Stimulated activated naive CD4-positive, alpha-beta T cell treated with Interleukin-2 at 50 U/mL for 16 hours (primary cell): Measurements from ENCODE around the gene EXOC4.

Source experiments
- DNase-seq: peaks from one replicate; lab custom pipeline; 2025; lab: John Stamatoyannopoulos, UW

Gene EXOC4

GRCh38 chr7:133572843-133573242, 320.0 kb downstream of the EXOC4 start:
- DNase-seq = no peak

DNA sequence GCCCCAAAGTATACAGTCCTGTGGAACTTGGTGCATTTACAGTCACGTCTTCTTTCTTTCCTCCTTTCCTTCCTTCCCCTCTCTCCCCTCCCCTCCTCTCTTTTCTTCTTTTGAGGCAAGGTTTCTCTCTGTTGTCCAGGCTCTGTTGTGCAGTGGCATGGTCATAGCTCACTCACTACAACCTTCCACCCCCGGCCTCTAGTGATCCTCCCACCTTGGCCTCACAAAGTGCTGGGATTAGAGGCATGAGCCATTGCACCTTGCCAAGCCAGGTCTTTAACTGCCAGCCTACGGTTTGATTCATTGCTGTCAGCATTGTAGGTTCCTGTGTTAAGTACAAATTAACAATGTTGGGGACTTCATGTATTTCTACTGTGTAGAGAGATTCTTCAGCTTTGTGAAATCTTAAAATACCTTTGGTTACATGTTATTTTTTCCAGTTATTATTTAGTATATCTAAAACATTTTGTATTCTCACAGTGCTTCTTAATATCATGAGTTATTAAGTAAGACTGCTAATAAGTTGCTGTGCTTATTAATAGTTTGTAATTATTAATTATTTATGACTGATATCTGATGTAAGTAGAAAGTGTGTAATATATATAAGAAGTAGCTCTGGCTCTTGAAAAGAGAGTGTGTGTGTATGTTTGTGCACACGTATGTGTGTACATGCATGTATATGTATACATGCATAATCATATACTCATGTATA, 320.8 kb downstream of the EXOC4 start:
- no peak for DNase-seq

DNA sequence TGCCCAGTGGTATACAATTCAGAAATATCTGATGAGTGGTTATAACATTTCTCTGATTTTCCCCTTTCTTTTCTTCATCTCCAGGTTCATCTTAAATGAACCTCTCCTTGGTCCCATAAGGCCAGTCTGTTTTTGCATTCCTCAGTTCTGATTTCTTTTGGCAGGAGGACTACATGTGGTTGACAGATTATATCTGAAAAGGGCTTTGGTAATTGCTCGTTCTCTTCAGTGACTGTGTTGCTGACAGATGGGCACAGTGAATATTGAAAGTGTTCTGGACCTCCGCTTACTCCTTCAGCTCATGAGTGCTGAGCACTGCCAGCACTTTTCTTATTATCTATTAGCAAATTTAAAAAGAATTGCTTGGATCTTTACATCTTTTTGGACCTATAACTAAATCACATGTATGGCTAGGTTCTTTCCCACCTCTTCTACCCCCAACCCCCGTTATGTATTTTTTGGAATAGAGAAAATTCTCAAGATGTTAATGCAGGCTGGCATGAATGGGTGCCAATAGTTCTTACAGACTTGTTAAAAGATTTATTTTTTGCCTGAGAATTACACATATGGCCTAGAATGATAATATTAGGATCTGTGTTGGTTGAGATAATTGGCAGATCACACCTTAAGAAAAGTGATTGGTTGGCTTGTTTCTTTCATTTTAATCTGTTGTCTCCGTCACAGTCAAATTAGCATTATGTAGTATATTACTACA, 323.0 kb downstream of the EXOC4 start:
- DNase-seq = no peak

GRCh38 chr7:133576612-133577168, 323.8 kb downstream of the EXOC4 start:
- no peak for DNase-seq

GRCh38 chr7:133582766-133583523, 330.1 kb downstream of the EXOC4 start:
- DNase-seq = no peak

DNA sequence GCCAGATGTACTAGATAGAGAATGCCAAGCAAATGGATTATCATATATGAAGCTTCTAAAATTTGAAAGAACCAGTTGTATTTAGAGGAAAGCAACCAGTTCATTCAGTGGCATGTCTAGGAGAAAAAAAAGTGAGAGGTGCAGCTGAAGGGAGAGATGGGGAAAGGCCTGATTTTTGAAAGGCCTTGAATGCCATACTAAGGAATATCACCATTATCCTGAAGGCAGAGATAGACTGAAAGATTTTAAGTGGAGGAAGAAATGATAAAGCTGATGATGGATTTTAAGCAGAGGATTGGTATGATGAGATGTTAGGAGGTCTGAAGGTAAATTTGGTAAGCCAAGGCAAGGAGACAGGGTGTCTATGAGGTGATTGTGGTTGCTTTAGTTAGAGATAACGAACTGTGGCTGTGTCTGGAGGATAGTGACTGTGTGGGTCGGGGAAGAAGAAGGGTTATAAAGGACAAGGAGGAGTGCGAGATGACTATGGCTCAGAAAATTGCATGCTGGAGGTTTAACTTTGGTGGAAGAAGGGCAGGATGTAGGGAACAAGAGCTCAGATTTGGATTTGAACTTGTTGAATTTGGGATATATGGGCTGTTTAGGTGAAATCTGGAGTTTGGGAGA, 330.8 kb downstream of the EXOC4 start:
- no peak for DNase-seq

DNA sequence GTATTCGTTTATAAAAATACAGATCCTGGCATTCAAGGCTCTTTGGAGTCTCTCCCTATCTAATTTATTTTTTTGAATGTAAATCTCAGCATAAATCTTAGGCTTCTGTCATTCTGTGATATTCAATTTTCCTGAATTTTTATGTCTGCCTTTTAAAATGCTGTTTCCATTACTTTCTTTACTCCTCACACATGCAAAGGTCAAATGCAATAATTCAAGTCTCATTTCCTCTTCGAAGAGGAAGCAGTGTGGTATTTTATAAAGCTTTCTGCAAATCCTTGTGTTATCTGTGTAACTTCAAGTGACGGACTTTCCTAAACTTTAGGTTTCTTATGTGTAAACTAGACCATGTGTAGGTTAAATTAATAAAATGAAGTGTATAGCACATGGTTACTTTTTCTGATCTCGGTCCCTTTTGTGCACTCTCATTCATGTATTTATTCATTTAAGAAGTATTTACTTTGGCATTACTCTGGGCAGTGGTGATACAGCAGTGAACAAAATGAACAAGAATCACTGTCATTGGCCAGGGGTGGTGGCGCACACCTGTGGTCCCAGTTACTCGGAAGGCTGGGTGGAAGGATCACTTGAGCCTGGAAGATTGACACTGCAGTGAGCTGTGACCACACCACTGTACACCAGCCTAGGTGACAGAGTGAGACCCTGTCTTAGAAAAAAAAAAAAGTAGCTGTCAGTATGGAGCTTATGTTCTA, 332.2 kb downstream of the EXOC4 start:
- DNase-seq = no peak

- no peak for DNase-seq
Measured at GRCh38 chr7:133586253-133586652, 333.4 kb downstream of the EXOC4 start.

DNA sequence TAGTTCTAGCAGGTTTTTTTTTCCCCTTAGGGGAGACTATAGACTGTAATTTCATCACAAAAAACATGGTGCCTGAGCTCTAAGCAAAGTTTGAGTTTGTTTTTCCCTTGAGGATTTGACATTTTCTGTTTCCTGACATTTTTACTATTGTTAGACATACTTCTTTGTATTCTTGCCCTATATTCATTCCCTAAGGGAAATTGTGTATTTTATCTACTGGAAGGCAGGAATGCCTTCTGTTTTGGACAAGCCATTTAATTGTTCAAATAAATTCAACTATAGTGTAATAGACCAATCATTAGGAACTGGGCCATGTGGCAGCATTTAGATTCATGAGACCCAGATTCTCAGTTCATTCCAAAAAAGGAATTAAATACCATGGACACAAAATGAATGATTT, 335.0 kb downstream of the EXOC4 start:
- DNase-seq = no peak

- DNase-seq = no peak
Measured at GRCh38 chr7:133590795-133591194, 337.9 kb downstream of the EXOC4 start.

DNA sequence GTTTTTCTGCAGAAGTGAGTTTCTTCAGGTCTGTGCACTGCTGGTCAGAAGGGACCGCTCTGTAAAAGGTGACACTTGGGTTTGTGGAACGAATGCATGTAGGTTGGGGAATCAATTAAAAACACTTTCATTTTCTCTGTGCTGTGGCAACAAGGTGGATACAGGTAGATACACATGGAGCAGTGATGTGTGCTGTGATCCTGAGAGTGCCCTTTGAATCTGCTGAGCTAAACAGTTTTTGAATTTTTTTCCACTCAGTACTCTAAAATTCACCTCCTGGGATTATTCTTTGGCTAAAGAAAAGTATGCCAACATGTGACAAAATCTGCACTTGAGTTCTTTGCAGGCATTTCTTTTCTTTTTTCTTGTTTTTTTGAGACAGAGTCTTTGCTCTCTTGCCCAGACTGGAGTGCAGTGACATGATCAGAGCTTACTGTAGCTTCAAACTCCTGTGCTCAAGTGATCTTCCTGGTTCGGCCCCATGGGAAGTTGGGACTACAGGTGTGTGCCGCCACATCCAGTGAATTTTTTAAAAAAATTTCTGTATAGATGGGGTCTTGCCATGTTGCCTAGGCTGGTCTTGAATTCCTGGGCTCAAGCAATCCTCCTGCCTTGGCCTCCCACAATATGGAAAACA, 338.9 kb downstream of the EXOC4 start:
- no peak for DNase-seq

- DNase-seq = no peak
Measured at GRCh38 chr7:133593561-133593960, 340.7 kb downstream of the EXOC4 start.

DNA sequence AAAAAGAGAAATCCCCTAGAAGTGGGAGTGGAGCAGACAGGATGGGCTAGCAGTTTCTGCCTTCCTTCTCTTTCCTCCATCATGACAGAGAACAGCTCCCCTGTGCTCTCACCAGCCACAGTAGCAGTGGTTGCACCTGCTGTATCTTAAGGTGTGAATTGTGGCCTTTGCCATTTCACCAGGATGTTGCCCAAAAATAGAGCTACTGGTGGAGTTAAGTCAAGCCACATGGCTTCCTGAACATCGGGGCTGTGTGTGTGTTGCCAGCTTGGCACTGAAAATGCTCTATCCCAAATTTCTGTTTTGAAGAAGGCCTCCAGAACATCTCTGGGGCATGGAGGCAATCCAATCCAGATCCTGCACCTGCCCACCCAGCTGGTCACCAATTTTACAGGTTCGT, 348.7 kb downstream of the EXOC4 start:
- DNase-seq = no peak

DNA sequence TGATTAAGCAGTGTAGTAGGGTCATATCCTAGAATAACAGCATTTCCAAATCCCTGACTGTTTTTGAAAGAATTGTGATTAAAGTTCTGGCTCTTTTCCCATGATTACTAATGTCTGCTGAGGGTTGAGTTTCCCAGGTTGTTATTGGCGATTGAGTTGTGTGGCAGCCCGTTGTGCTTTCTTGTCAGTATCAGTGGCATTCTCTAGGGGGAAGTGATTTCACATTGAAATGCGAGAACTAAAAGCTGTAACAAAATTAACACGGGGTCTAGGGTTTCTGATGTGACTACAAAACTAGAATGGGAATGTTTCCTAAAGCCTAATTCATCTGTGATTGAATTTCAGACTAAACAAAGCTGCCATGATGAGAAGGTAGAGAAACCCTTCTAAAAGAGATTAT, 349.4 kb downstream of the EXOC4 start:
- no peak for DNase-seq

DNA sequence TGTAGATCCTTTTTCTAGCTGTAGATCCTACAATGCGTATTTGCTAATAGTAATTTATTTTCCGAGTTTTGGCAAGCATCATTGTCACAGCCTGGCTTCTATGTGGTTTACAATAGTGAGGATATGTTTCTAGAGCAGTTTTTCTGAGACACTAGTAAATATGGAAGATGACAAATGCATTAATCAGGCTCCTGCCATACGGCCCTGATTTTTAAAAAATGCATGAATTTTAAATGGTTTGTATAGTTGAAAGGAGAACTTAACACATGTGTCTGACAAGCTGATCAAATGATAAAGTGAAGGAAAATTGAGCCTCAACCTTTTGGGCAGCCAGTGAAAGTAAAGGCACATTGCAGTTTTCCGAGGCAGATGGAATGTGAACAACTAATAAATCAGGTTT, 354.1 kb downstream of the EXOC4 start:
- DNase-seq = no peak

GRCh38 chr7:133609806-133610205, 356.9 kb downstream of the EXOC4 start:
- no peak for DNase-seq

- no peak for DNase-seq
Measured at GRCh38 chr7:133611955-133612354, 359.1 kb downstream of the EXOC4 start.

DNA sequence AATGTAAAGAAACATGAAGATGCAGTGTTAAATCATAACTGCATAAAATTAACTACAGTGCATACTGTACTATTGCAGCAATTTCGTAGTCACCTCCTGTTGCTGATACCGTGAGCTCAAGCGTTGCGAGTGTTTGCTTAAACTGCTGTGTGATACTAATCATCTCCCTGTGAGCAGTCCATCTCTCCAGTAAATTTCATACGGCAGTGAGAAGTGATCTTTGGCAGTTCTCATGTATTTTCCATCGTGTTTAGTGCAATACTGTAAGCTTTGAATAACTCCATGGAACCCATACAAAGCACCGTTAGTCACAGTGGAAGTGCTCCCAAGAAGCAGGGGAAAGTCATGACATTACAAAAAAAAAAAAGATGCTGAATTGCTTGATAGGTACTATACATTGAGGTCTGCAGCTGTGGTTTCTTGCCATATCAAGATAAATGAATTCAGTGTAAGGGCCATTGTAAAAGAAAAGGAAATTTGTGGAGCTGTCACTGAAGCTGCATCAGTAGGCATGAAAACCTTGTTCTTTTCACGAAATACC, 360.4 kb downstream of the EXOC4 start:
- DNase-seq = no peak

DNA sequence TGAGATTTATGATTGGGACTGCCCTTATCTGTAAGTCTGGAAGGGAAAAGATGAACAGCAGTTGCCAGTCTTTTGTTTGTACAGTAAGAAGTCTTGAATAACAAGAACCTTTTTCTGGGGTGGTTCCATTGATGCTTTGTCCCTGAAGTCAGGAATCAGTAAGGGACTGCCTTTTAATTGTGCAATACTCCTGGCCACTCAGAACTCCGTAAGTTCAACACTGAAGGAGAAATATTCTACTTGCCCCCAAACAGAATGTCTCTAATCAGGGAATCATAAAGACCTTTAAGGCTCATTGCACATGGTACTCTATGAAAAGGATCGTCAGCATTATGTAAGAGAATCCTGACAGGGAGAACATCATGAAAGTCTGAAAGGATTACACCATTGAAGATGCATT, 361.4 kb downstream of the EXOC4 start:
- no peak for DNase-seq

- DNase-seq = no peak
Measured at GRCh38 chr7:133618970-133619369, 366.1 kb downstream of the EXOC4 start.

GRCh38 chr7:133619491-133619890, 366.6 kb downstream of the EXOC4 start:
- DNase-seq = no peak
